Trophoblast cell (in vitro differentiated cells and primary cell): ENCODE data around the gene TRMT112.

ENCODE experiments used
- DNase-seq, 2 donors: peaks; one replicate each; pipeline ENCODE4 v3.0.0-alpha.2; 2016
- H2AFZ ChIP-seq: 2 replicates; pipeline ENCODE4 v1.6.1; 2013; ENCODE audit warnings: low read length, moderate library complexity, mild to moderate bottlenecking; ENCODE audit not compliant: insufficient read depth, poor library complexity
- H2AK5ac ChIP-seq: 2 replicates; pipeline ENCODE4 v1.6.1; 2013; ENCODE audit warnings: mild to moderate bottlenecking, low read length
- H2BK120ac ChIP-seq: 2 replicates; pipeline ENCODE4 v1.6.1; 2013; ENCODE audit warnings: low read length, mild to moderate bottlenecking, moderate library complexity; ENCODE audit not compliant: insufficient read depth, poor library complexity
- H2BK12ac ChIP-seq: 2 replicates; pipeline ENCODE4 v1.6.1; 2013; ENCODE audit warnings: mild to moderate bottlenecking, low read length, moderate library complexity
- H2BK5ac ChIP-seq: 2 replicates; pipeline ENCODE4 v1.6.1; 2013; ENCODE audit warnings: low read length, low read depth, moderate library complexity, mild to moderate bottlenecking; ENCODE audit not compliant: poor library complexity
- H3K14ac ChIP-seq: 2 replicates; pipeline ENCODE4 v1.6.1; 2013; ENCODE audit warnings: mild to moderate bottlenecking, low read length
- H3K18ac ChIP-seq: 2 replicates; pipeline ENCODE4 v1.6.1; 2013; ENCODE audit warnings: mild to moderate bottlenecking, low read length
- H3K23ac ChIP-seq: 2 replicates; pipeline ENCODE4 v1.6.1; 2013; ENCODE audit warnings: low read length
- H3K27ac ChIP-seq: 2 replicates; pipeline ENCODE4 v1.5.1; 2013; ENCODE audit warnings: low read depth, mild to moderate bottlenecking, inconsistent platforms, low read length, moderate library complexity
- H3K27me3 ChIP-seq: 2 replicates; pipeline ENCODE4 v1.6.1; 2013; ENCODE audit warnings: inconsistent platforms, mild to moderate bottlenecking, low read length, moderate library complexity; ENCODE audit not compliant: insufficient read depth
- H3K36me3 ChIP-seq, 2 experiments: 1 replicate in 1 of 2; 2 replicates in 1 of 2; pipeline ENCODE4 v1.6.1; 2013; ENCODE audit warnings: low read length in 2 of 2, mild to moderate bottlenecking in 2 of 2, moderate library complexity in 1 of 2; ENCODE audit not compliant: insufficient read depth in 2 of 2, control insufficient read depth in 1 of 2
- H3K4ac ChIP-seq: 2 replicates; pipeline ENCODE4 v1.6.1; 2013; ENCODE audit warnings: low read depth, mild to moderate bottlenecking, low read length, moderate library complexity
- H3K4me1 ChIP-seq, 2 experiments: 1 replicate in 1 of 2; 2 replicates in 1 of 2; pipeline ENCODE4 v1.6.1; 2013; ENCODE audit warnings: low read length in 2 of 2, mild to moderate bottlenecking in 2 of 2, moderate library complexity in 1 of 2; ENCODE audit not compliant: insufficient read depth in 2 of 2, control insufficient read depth in 1 of 2
- H3K4me2 ChIP-seq: 2 replicates; pipeline ENCODE4 v1.6.1; 2013; ENCODE audit warnings: inconsistent platforms, mild to moderate bottlenecking, low read length, moderate library complexity
- H3K4me3 ChIP-seq: 2 replicates; pipeline ENCODE4 v1.5.1; 2013; ENCODE audit warnings: mild to moderate bottlenecking, low read depth, low read length, inconsistent platforms
- H3K79me1 ChIP-seq: one replicate; pipeline ENCODE4 v1.6.1; 2013; ENCODE audit warnings: low read length
- H3K79me2 ChIP-seq: 2 replicates; pipeline ENCODE4 v1.6.1; 2013; ENCODE audit warnings: low read length, mild to moderate bottlenecking; ENCODE audit not compliant: control insufficient read depth, insufficient read depth, poor library complexity
- H3K9ac ChIP-seq: 2 replicates; pipeline ENCODE4 v1.6.1; 2013; ENCODE audit warnings: mild to moderate bottlenecking, low read length
- H3K9me3 ChIP-seq: 2 replicates; pipeline ENCODE4 v1.6.1; 2013; ENCODE audit warnings: low read depth, mild to moderate bottlenecking, control low read depth, inconsistent platforms, low read length; ENCODE audit not compliant: insufficient read depth
- H4K12ac ChIP-seq: 2 replicates; pipeline ENCODE4 v1.6.1; 2013; ENCODE audit warnings: low read depth, mild to moderate bottlenecking, low read length, moderate library complexity
- H4K8ac ChIP-seq: 2 replicates; pipeline ENCODE4 v1.6.1; 2013; ENCODE audit warnings: low read depth, mild to moderate bottlenecking, low read length, moderate library complexity
- H4K91ac ChIP-seq: one replicate; pipeline ENCODE4 v1.6.1; 2013; ENCODE audit warnings: low read depth, mild to moderate bottlenecking, low read length, moderate library complexity
- WGBS: extraction: QIAGEN DNeasy Blood & Tissue Kit; methylation state at CpG from one replicate; pipeline ENCODE4 v1.1.7; 2013; ENCODE audit warnings: missing lambda C conversion rate; ENCODE audit not compliant: insufficient read length, insufficient coverage; ENCODE audit errors: extremely low coverage; 5-methylcytosine and 5-hydroxymethylcytosine counted together

Gene TRMT112

GRCh38 chr11:64294774-64295173 is 22.6 kb downstream of the TRMT112 start:
- Histone ChIP-seq H3K4me2 (no peak overlapping the region), H3K27me3 (peaks cover 81% of the 10 kb centered on the region), H2AFZ (no peak overlapping the region), H3K27ac (no peak overlapping the region), H2BK120ac (no peak overlapping the region), H3K14ac (no peak overlapping the region), H3K4ac (no peak overlapping the region), H3K4me1 (peaks cover 4 to 12% of the 10 kb centered on the region in 2 experiments), H3K9me3 (peaks cover 12% of the 10 kb centered on the region), H3K23ac (no peak overlapping the region), H2BK12ac (no peak overlapping the region), H4K91ac (no peak overlapping the region), H3K36me3 (no peaks in the 10 kb centered on the region), H3K79me2 (no peaks in the 10 kb centered on the region), H2AK5ac (no peak overlapping the region), H4K8ac (no peak overlapping the region), H3K4me3 (no peak overlapping the region), H3K79me1 (no peaks in the 10 kb centered on the region), H2BK5ac (no peak overlapping the region), H4K12ac (no peak overlapping the region), H3K18ac (no peak overlapping the region), H3K9ac (no peak overlapping the region)
- WGBS = no CpG with 5 or more reads among the region's 3 CpGs
- no peak for DNase-seq

- Histone ChIP-seq H4K8ac (no peak overlapping the region), H4K91ac (no peak overlapping the region), H3K18ac (no peak overlapping the region), H2AFZ (no peak overlapping the region), H3K27ac (no peak overlapping the region), H2BK5ac (no peak overlapping the region), H3K36me3 (peaks cover 6 to 11% of the 10 kb centered on the region in 2 experiments), H3K4me3 (no peak overlapping the region), H3K23ac (no peak overlapping the region), H3K4me2 (peak overlapping the region; percentile 43), H3K9ac (no peak overlapping the region), H3K27me3 (peaks cover 65% of the 10 kb centered on the region), H2BK12ac (no peak overlapping the region), H2AK5ac (no peak overlapping the region), H4K12ac (no peak overlapping the region), H3K79me2 (no peaks in the 10 kb centered on the region), H3K4ac (no peak overlapping the region), H3K14ac (no peak overlapping the region), H2BK120ac (no peak overlapping the region), H3K9me3 (peaks cover 11% of the 10 kb centered on the region), H3K4me1 (peaks cover 2 to 6% of the 10 kb centered on the region in 2 experiments), H3K79me1 (no peaks in the 10 kb centered on the region)
- DNase-seq = no peak
- no CpG with 5 or more reads among the region's 42 CpGs for WGBS
These were observed 24.7 kb downstream of the TRMT112 start for GRCh38 chr11:64292460-64293254.

- Histone ChIP-seq H3K79me2 (no peaks in the 10 kb centered on the region), H2AK5ac (no peak overlapping the region), H3K14ac (no peak overlapping the region), H3K4me3 (peak overlapping the region; percentile 4), H2BK120ac (no peak overlapping the region), H3K23ac (no peak overlapping the region), H3K27me3 (peaks cover 57% of the 10 kb centered on the region), H3K79me1 (no peaks in the 10 kb centered on the region), H3K4me2 (peak overlapping the region; percentile 43), H3K9ac (no peak overlapping the region), H4K8ac (no peak overlapping the region), H2BK5ac (no peak overlapping the region), H2BK12ac (no peak overlapping the region), H4K12ac (no peak overlapping the region), H4K91ac (no peak overlapping the region), H3K4ac (no peak overlapping the region), H3K4me1 (peaks cover 2 to 6% of the 10 kb centered on the region in 2 experiments), H3K9me3 (peaks cover 7% of the 10 kb centered on the region), H3K36me3 (peaks cover 6 to 11% of the 10 kb centered on the region in 2 experiments), H3K18ac (no peak overlapping the region), H3K27ac (no peak overlapping the region), H2AFZ (no peak overlapping the region)
- no CpG with 5 or more reads among the region's 96 CpGs for WGBS
- no peak for DNase-seq
These were observed 25.5 kb downstream of the TRMT112 start for GRCh38 chr11:64291752-64292459.

GRCh38 chr11:64291262-64291751 is 26.1 kb downstream of the TRMT112 start, which contains the start of gene KCNK4:
Gene KCNK4 (plus strand): TSS chr11:64291302. CDS start chr11:64293019, 1,717 bp downstream.
- Histone ChIP-seq H3K79me1 (no peaks in the 10 kb centered on the region), H2BK120ac (no peak within 1 kb of the TSS), H4K91ac (no peak within 1 kb of the TSS), H3K36me3 (peaks cover 6 to 11% of the 10 kb centered on the region in 2 experiments), H3K4me1 (peaks cover 6 to 9% of the 10 kb centered on the region in 2 experiments), H3K4ac (no peak within 1 kb of the TSS), H3K79me2 (no peaks in the 10 kb centered on the region), H3K4me2 (peak within 1 kb of the TSS; percentile 43), H2AK5ac (no peak within 1 kb of the TSS), H3K4me3 (peak within 1 kb of the TSS; percentile 4), H3K9ac (no peak within 1 kb of the TSS), H3K9me3 (peaks cover 5% of the 10 kb centered on the region), H3K27me3 (peaks cover 51% of the 10 kb centered on the region), H3K14ac (no peak within 1 kb of the TSS), H2BK12ac (no peak within 1 kb of the TSS), H4K12ac (no peak within 1 kb of the TSS), H3K23ac (no peak within 1 kb of the TSS), H3K18ac (no peak within 1 kb of the TSS), H4K8ac (no peak within 1 kb of the TSS), H2BK5ac (no peak within 1 kb of the TSS), H2AFZ (no peak within 1 kb of the TSS), H3K27ac (no peak within 1 kb of the TSS)
- no peak for DNase-seq
- WGBS = no CpG with 5 or more reads among the region's 45 CpGs
